ENCODE data around the gene CEMIP2.

DNA sequence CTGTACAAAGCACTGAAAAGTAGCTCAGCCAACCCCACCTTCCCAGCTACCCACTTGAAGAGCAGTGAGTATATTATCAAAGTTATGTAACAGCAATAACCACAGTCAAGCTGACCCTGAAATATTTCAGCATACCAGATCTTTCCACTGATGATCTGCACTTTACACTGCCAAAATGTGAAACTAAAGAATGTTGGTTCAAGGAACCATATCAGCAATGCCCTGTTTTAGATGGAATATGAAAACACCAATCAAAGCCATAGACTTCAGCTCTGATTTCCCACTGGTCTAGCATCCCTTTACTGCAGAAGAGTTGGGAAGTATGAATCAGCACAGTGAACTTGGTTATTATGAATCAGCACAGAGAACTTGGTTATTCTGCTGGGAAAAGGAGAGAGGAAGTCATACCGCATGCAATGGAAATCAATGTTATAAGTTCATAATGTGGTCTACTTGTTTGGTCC lies 20.0 kb downstream of the CEMIP2 start:
- no peak for TF ChIP-seq EZH2 (IDR thresholded peaks at IDR 0.05; ENCODE audit: low read length, unreplicated experiment)
- TF ChIP-seq, protein P1, sequence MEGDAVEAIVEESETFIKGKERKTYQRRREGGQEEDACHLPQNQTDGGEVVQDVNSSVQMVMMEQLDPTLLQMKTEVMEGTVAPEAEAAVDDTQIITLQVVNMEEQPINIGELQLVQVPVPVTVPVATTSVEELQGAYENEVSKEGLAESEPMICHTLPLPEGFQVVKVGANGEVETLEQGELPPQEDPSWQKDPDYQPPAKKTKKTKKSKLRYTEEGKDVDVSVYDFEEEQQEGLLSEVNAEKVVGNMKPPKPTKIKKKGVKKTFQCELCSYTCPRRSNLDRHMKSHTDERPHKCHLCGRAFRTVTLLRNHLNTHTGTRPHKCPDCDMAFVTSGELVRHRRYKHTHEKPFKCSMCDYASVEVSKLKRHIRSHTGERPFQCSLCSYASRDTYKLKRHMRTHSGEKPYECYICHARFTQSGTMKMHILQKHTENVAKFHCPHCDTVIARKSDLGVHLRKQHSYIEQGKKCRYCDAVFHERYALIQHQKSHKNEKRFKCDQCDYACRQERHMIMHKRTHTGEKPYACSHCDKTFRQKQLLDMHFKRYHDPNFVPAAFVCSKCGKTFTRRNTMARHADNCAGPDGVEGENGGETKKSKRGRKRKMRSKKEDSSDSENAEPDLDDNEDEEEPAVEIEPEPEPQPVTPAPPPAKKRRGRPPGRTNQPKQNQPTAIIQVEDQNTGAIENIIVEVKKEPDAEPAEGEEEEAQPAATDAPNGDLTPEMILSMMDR (conservative IDR thresholded peaks at IDR 0.05; ENCODE audit: low read depth, low read length): no peak
- TF ChIP-seq EZH2phosphoT487 (IDR thresholded peaks at IDR 0.05; ENCODE audit: borderline replicate concordance, low read length): no peak
